Measurements from ENCODE around the gene RHBDF2. TPM values are rescaled to one million over a fixed set of nuclear protein-coding genes. Genes with fewer than 3 reads are reported as not detected.

The RHBDF2 gene
- total and polyA plus RNA-seq, 4 donors, result 20.1 to 116 (median 39.6) TPM

GRCh38 chr17:76426853-76427252 lies 74.4 kb downstream of the RHBDF2 start:
- DNase-seq, result no peak
- Histone ChIP-seq H3K36me3 (ENCODE audit: control insufficient read depth in 4 of 4, insufficient read depth in 4 of 4, low read length in 4 of 4) (no peaks in the 10 kb centered on the region), H3K27ac (ENCODE audit: low read depth in 1 of 2, low read length in 1 of 2) (no peak overlapping the region), H3K9ac (ENCODE audit: insufficient read depth in 1 of 2, low read length in 2 of 2) (no peak overlapping the region), H3K4me1 (ENCODE audit: control insufficient read depth in 5 of 5, insufficient read depth in 5 of 5, low read length in 5 of 5) (peaks cover 0 to 32% (median 7%) of the 10 kb centered on the region in 5 donors), H3K4me3 (no peak overlapping the region), H3K9me3 (ENCODE audit: control insufficient read depth in 4 of 4, insufficient read depth in 3 of 4, low read length in 3 of 4) (no peaks in the 10 kb centered on the region), H3K27me3 (ENCODE audit: control insufficient read depth in 3 of 3, insufficient read depth in 3 of 3, low read length in 2 of 3) (no peaks in the 10 kb centered on the region)
- WGBS, 2 donors, result 75 to 84% methylated on average over 3 of the region's 3 CpGs
- no peak for TF ChIP-seq CTCF (IDR thresholded peaks at IDR 0.05; ENCODE audit: control extremely low read depth, extremely low read depth)
- ATAC-seq (ENCODE audit: insufficient read depth, low FRiP score), result no peak

- no peak overlapping the region for H3K9ac ChIP-seq (ENCODE audit: insufficient read depth in 1 of 2, low read length in 2 of 2)
- WGBS, 2 donors, result 87 to 89% methylated on average over 6 of the region's 6 CpGs
- H3K4me1 ChIP-seq (ENCODE audit: control insufficient read depth in 5 of 5, insufficient read depth in 5 of 5, low read length in 5 of 5), result peaks cover 5 to 21% (median 11%) of the 10 kb centered on the region in 5 donors
- H3K36me3 ChIP-seq (ENCODE audit: control insufficient read depth in 4 of 4, insufficient read depth in 4 of 4, low read length in 4 of 4), result no peaks in the 10 kb centered on the region
- no peak for ATAC-seq (ENCODE audit: insufficient read depth, low FRiP score)
- H3K9me3 ChIP-seq (ENCODE audit: control insufficient read depth in 4 of 4, insufficient read depth in 3 of 4, low read length in 3 of 4), result no peaks in the 10 kb centered on the region
- no peak overlapping the region for H3K27ac ChIP-seq (ENCODE audit: low read depth in 1 of 2, low read length in 1 of 2)
- H3K27me3 ChIP-seq (ENCODE audit: control insufficient read depth in 3 of 3, insufficient read depth in 3 of 3, low read length in 2 of 3), result no peaks in the 10 kb centered on the region
- TF ChIP-seq CTCF (IDR thresholded peaks at IDR 0.05; ENCODE audit: control extremely low read depth, extremely low read depth), result no peak
- DNase-seq, result no peak
- H3K4me3 ChIP-seq, result no peak overlapping the region
Measured at GRCh38 chr17:76422860-76423259, 78.4 kb downstream of the RHBDF2 start.

DNA sequence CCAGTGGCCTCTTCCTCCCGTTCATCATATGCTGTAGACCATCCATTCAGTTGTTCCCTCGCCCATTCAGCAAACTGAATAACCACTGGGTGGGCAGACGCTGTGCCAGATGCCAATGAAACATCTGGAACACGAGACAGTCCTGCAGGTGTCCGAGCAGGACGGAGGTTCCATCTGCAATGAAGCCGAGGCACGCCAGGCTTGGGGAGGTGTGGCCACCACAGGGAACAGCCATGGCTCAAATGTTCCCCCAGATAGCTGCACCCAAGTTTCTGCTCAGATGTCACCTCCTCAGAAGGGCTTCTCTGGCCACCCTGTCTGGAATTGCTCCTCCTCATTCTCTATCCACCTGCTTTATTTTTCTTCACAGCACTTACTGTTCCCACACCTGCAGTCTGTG lies 78.8 kb downstream of the RHBDF2 start:
- no peak for ATAC-seq (ENCODE audit: insufficient read depth, low FRiP score)
- Histone ChIP-seq H3K36me3 (ENCODE audit: control insufficient read depth in 4 of 4, insufficient read depth in 4 of 4, low read length in 4 of 4) (no peaks in the 10 kb centered on the region), H3K9me3 (ENCODE audit: control insufficient read depth in 4 of 4, insufficient read depth in 3 of 4, low read length in 3 of 4) (no peaks in the 10 kb centered on the region), H3K27ac (ENCODE audit: low read depth in 1 of 2, low read length in 1 of 2) (no peak overlapping the region), H3K4me3 (no peak overlapping the region), H3K9ac (ENCODE audit: insufficient read depth in 1 of 2, low read length in 2 of 2) (no peak overlapping the region), H3K4me1 (ENCODE audit: control insufficient read depth in 5 of 5, insufficient read depth in 5 of 5, low read length in 5 of 5) (peaks cover under 1 to 17% (median 11%) of the 10 kb centered on the region in 5 donors), H3K27me3 (ENCODE audit: control insufficient read depth in 3 of 3, insufficient read depth in 3 of 3, low read length in 2 of 3) (no peaks in the 10 kb centered on the region)
- no peak for DNase-seq
- WGBS, 2 donors, result 94 to 98% methylated on average over 8 of the region's 8 CpGs
- no peak for TF ChIP-seq CTCF (IDR thresholded peaks at IDR 0.05; ENCODE audit: control extremely low read depth, extremely low read depth)

- H3K9me3 ChIP-seq (ENCODE audit: control insufficient read depth in 4 of 4, insufficient read depth in 3 of 4, low read length in 3 of 4), result no peaks in the 10 kb centered on the region
Measured at GRCh38 chr17:76421044-76421407, 80.2 kb downstream of the RHBDF2 start.

More at GRCh38 chr17:76421044-76421407, 80.2 kb downstream of the RHBDF2 start:
- Histone ChIP-seq H3K4me3 (no peak overlapping the region), H3K27me3 (ENCODE audit: control insufficient read depth in 3 of 3, insufficient read depth in 3 of 3, low read length in 2 of 3) (no peaks in the 10 kb centered on the region), H3K4me1 (ENCODE audit: control insufficient read depth in 5 of 5, insufficient read depth in 5 of 5, low read length in 5 of 5) (peaks cover 0 to 16% (median 9%) of the 10 kb centered on the region in 5 donors), H3K9ac (ENCODE audit: insufficient read depth in 1 of 2, low read length in 2 of 2) (no peak overlapping the region), H3K27ac (ENCODE audit: low read depth in 1 of 2, low read length in 1 of 2) (peak overlapping the region in 1 of 2 donors; percentile 43), H3K36me3 (ENCODE audit: control insufficient read depth in 4 of 4, insufficient read depth in 4 of 4, low read length in 4 of 4) (no peaks in the 10 kb centered on the region)
- ATAC-seq (ENCODE audit: insufficient read depth, low FRiP score), result no peak
- no peak for TF ChIP-seq CTCF (IDR thresholded peaks at IDR 0.05; ENCODE audit: control extremely low read depth, extremely low read depth)
- peak; percentile 52 to 79 (median 65) for DNase-seq
- 67 to 74% methylated on average over 7 of the region's 7 CpGs for WGBS, 2 donors

Measured in lung (tissue), 12 donors.